A172 (cell line): ENCODE data around the gene ZKSCAN5. TPM values are rescaled to one million over a fixed set of nuclear protein-coding genes. Genes with fewer than 3 reads are reported as not detected.
A peak's percentile ranks its signal among the peaks of the same experiment; 100 is the strongest.

Experiments used
- DNase-seq: peaks from one replicate; pipeline ENCODE4 v3.0.0-alpha.2; 2015; ENCODE audit warnings: low spot score
- total RNA-seq: library from RNA; depleted of rRNA; stranded (reverse); fragments of >200 nt; shearing (Covaris generic); gene quantifications from 2 replicates; pipeline ENCODE4 v1.2.3, GENCODE V29; 2014; rRNA removed

Gene ZKSCAN5
- total RNA-seq = 16.2 and 17.9 TPM in 2 replicates

- peak; percentile 95 for DNase-seq
Measured at GRCh38 chr7:99504603-99505323, at the start of gene ZKSCAN5. Gene ZKSCAN5, plus strand, starts transcription at chr7:99504662. Its CDS starts 1,383 bp downstream, at chr7:99506045.

DNA sequence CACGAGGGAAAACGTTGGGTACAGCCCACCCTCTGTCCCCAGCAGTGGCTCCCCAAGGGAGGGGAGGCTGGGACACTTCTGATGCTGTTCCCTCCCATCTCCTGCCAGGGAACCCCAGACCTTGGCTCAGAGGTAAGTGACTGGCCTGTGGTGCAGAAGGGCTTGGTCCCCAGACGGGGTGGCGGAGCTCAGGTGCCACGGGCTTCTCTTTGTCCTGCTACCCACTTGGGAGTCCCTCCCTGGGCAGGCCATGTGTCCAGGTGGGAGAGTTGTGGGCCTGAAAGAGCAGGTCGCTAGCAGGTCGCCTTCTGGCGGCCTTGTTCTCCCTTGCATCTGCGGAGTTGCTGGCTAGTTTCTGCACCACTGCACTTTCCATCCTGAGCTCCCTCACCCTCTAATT is 48.6 kb upstream of the ZKSCAN5 start:
- no peak for DNase-seq

- DNase-seq = no peak
Measured at GRCh38 chr7:99456288-99456687, 48.2 kb upstream of the ZKSCAN5 start.

DNA sequence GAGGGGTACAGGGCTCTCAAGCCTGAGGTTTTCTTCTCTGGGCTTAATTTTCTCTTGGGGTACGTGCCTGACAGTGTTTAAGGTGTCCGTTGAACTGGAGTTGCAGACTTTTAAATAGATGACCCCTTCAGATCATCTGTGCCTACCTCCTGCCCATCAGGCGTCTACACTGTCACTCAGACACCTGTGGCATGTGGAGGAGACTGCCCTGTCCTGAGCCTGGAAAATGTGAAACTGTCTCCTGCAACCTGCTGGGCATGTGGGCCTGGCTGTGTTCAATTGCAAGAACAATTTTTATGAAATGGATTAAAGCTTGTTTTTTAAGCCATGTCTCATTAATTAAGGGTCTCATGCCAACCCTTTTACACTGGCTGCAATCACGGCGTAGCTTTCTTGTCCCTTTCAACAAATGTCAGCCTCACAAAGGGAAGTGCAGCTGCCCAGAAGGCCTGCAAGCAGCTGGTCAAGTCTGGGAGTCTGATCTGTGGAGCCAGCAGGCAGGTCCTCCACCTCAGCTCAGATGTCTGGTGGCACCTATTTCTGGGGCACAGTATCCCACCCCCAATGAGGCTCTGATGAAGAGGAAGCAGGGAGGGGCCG is 47.3 kb upstream of the ZKSCAN5 start:
- no peak for DNase-seq

DNA sequence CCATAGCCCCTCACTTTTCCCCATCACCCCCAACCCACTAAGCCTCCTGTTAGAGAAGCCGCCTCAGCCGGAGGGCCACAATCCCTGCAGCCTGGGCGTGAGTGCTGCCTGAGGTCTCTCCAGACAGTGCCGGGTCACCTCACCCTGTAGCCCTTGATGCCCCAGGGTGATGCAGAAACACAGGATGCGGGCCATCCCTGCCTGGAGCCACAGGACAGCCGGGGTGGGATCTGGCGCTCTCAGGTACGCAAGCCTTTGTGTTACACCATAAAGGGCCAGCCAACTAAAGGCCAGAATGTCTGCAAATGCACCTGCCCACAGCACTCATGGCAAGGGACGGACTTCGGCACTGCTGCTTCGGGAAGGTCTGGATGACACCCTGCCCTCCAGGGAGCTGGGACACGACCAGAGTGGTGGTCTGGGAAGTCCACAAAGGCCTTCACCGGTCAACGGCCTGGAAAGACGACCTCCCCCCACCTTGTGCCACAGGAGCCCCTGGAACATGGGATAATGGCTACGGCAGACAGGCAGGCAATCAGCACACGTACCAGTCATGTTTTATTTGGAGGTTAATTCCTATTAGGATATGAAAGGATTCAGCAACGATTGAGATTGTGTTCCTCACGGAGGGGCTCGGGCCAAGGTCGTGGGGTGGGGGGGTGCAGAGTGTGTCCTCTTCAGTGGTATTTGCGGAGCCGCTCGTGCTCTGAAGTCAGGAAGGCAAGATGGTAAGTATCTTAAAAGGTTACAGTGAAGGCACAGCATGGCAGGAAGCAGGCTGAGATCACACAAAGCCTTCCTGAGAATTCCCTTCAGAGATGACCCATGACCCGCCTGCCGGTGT is 46.6 kb upstream of the ZKSCAN5 start:
- DNase-seq = no peak

DNA sequence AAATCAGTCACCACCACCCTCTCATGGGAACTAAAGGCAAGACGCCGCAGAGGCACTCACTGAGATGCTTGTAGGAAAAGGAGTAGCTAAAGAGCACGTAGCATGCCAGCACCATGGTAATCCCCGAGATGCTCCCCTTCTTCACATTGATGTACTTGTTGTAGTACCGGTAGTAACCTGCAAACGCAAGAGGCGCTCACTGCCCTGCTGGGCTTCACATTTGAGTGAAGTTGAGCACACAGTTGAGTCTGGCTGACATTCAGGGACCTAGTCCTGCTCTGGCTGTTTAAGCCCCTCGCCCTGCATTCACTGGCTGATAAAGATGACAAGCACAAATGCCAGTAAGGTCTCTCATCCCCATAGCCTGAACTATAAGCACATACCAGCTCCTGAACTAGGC is 45.4 kb upstream of the ZKSCAN5 start:
- no peak for DNase-seq

DNA sequence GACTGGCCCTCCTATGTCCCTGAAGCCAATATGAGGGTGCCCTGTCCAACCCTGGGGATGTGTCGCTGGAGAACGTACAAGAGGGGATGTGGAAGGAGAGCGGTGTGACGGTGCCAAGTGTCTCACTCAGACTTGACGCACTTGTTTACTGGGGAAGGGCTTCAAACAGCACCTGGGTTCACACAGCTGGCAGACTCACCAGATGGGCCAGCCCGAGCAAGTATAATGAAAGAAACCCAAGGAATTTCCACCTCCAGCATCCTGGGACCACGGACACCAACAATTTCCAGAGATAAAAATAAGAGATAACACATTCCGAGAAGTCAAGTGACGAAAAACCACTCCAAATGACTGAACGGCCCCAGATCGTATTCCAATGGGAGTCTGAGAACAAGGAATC is 43.8 kb upstream of the ZKSCAN5 start:
- no peak for DNase-seq

DNA sequence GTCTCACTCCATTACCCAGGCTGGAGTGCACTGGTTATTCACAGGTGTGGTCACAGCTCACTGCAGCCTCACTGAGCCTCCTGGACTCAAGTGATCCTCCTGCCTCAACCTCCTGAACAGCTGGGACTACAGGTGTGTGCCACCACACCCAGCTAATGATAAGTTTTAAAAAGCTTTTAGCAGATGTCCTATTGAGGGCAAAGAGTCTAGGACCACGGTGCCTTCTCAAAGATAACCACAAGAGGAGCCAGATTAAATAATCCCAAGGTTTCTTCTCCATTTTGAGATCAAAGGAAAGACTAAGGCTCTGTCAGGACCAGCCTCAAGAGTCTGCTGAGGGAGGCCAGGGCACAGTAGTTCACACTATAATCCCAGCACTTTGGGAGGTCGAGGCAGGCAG is 43.2 kb upstream of the ZKSCAN5 start:
- DNase-seq = no peak

- DNase-seq = no peak
Measured at GRCh38 chr7:99465421-99465768, 39.1 kb upstream of the ZKSCAN5 start.

GRCh38 chr7:99468336-99468918 is 36.0 kb upstream of the ZKSCAN5 start:
- DNase-seq = no peak

GRCh38 chr7:99469381-99470065 is 34.9 kb upstream of the ZKSCAN5 start:
- no peak for DNase-seq

DNA sequence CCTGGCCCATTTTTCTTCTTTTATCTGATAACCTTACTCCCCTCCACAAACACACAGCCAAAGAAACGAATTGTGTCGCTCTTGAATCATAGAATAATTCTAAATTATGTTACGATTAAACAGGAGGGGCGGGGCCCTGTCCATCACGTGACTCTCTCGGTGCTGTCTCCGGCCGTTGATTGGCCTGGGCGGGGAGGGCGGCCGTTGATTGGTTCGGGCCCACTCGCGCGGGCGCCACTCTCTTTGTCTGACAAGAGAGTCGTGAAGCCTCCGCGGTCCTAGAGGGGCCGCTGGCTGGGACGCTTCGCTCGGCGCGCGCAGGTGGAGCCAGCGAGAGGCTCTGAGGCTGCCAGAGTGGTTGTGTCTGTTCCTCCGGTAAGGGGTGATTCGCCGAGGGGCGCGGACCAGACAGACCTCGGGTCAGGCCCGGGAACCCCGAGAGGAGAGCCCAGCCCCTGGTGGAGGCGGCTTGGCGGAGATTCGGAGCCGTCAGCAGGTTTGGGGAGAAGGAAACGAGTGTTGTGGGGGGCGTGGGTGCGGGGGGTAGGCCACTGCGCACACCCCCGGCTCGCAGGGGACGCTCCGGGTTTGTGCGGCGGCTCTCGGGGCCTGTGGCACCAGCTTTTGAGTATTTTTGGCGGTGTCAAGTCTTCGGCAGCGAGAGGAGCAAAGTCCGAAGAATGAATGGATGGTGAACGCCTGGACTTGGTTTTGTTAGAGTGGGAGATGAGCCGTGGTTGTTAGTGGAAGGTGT is 31.7 kb upstream of the ZKSCAN5 start, which contains the start of gene ZNF789:
Gene ZNF789 (plus strand): TSS at position 330 of the 754 bp plus-strand sequence. CDS start 3,567 bp downstream, outside the sequence.
- DNase-seq = peak; percentile 95

- peak; percentile 63 for DNase-seq
Measured at GRCh38 chr7:99473315-99473596, 31.2 kb upstream of the ZKSCAN5 start.

DNA sequence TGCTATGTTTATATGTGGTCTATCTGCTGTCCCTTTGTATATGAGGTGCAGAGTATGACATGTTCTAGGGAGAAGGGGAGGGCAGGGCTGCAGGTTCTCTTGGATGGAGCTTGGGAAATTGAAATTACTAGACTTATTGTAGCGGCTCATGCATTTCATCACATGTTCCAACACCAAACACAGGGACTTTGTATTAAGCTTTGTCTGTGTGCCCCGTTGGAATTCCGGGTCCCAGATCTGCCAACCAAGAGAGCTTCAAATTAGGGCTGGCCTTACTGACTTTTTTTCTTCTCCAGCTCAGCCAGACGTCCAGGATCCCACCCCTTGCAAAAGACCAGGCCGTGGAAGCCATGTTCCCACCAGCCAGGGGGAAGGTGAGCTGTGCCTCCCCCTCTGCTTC is 28.4 kb upstream of the ZKSCAN5 start:
- no peak for DNase-seq

- DNase-seq = no peak
Measured at GRCh38 chr7:99478464-99479440, 25.7 kb upstream of the ZKSCAN5 start.

DNA sequence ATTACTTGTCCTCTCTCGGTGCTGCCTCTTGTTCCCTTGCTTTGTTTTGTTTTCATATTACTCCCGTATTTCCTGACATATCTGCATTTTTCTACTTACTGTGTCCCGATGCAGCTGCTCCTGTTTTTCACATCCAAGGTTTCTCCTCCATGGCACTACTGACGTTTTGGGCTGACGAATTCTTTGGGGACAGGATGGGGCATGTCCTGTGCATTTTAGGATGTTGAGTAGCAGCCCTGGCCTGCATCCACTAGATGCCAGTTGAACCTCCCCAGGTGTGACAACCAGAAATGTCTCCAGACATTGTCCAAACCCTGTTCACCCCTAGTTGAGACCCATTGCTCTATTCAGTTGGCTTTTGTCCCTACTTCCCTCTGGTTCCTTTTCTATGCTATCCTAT is 19.4 kb upstream of the ZKSCAN5 start:
- DNase-seq = no peak

DNA sequence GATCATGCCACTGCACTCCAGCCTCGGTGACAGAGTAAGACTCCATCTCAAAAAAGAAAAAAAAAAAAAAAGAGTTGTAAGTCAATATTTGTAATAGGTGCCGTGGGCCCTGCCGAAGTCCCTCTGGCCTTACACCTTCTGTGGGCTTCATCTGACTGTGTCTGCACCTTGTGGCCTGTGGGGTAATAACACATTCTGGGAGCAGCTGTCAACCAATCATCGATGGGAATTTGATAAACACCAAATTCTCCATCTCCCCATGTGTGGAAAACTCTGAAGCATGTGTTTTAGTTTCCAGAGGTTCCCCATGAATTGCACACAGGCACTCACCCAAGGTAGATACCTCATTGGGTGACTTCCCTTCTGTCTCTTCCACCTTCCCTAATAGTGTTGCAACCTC is 15.2 kb upstream of the ZKSCAN5 start:
- no peak for DNase-seq

GRCh38 chr7:99490878-99491277 is 13.6 kb upstream of the ZKSCAN5 start:
- DNase-seq = no peak

DNA sequence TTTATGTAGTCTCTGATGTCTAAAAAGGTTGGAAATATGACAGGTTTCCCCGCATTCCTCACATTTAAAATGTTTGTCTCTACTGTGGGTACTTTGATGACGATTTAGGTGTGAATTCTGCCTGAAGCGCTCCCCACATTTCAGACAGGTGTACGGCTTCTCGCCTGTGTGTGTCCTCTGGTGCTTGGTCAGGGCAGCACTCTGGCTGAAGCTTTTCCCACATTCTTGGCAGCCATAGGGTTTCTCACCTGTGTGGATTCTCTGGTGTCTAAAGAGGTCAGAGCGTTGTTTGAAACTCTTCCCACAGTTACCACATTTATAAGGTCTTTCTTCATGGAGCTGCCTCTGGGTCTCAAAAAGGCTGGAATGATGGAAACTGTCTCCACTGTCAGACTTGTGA is 10.6 kb upstream of the ZKSCAN5 start:
- no peak for DNase-seq
